Measurements from ENCODE around the gene GNG13. TPM values are rescaled to one million over a fixed set of nuclear protein-coding genes. Genes with fewer than 3 reads are reported as not detected.

Gene GNG13
- total and polyA plus RNA-seq, 2 experiments from 2014 or later: 0.29 TPM; not detected in 1

GRCh38 chr16:792221-792995, 8.1 kb downstream of the GNG13 start:
- Mint-ChIP-seq H3K36me3 (ENCODE audit: low read depth) (peaks cover 27% of the 10 kb centered on the region), H3K4me1 (no peaks in the 10 kb centered on the region), H3K27me3 (ENCODE audit: insufficient read depth, low read depth, poor library complexity) (peaks cover 7% of the 10 kb centered on the region), H3K27ac (no peak overlapping the region), H3K4me3 (no peak overlapping the region), H3K9me3 (no peaks in the 10 kb centered on the region; the same call in 2 of the 3 replicates)
- H3K4me2 ChIP-seq: no peak overlapping the region
- H3K27me3 ChIP-seq (ENCODE audit: insufficient read depth): no peaks in the 10 kb centered on the region
- ATAC-seq (no peak), DNase-seq (ENCODE audit: low spot score) (no peak)
- peaks cover 15% of the 10 kb centered on the region for H4K20me1 ChIP-seq (replicated peaks; ENCODE audit: insufficient read depth)
- no peak overlapping the region for H3K4me3 ChIP-seq
- no peak overlapping the region for H3K27ac ChIP-seq (ENCODE audit: low read depth)
- H3K79me2 ChIP-seq (replicated peaks; ENCODE audit: insufficient read depth): peaks cover 11% of the 10 kb centered on the region; the same call in 1 of the 2 replicates
- no peak overlapping the region for H2AFZ ChIP-seq
- no peak for TF ChIP-seq EZH2phosphoT487 (IDR thresholded peaks at IDR 0.05; ENCODE audit: unreplicated experiment)
- TF ChIP-seq JUNB (IDR thresholded peaks at IDR 0.05; ENCODE audit: unreplicated experiment): no peak
- TF ChIP-seq CREB1 (CRISPR knock-in tag; IDR thresholded peaks at IDR 0.05; ENCODE audit: low read depth): no peak
- TF ChIP-seq, protein P1, sequence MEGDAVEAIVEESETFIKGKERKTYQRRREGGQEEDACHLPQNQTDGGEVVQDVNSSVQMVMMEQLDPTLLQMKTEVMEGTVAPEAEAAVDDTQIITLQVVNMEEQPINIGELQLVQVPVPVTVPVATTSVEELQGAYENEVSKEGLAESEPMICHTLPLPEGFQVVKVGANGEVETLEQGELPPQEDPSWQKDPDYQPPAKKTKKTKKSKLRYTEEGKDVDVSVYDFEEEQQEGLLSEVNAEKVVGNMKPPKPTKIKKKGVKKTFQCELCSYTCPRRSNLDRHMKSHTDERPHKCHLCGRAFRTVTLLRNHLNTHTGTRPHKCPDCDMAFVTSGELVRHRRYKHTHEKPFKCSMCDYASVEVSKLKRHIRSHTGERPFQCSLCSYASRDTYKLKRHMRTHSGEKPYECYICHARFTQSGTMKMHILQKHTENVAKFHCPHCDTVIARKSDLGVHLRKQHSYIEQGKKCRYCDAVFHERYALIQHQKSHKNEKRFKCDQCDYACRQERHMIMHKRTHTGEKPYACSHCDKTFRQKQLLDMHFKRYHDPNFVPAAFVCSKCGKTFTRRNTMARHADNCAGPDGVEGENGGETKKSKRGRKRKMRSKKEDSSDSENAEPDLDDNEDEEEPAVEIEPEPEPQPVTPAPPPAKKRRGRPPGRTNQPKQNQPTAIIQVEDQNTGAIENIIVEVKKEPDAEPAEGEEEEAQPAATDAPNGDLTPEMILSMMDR (conservative IDR thresholded peaks at IDR 0.05; ENCODE audit: low read depth in 2 of 2): no peak
- TF ChIP-seq, protein P2, sequence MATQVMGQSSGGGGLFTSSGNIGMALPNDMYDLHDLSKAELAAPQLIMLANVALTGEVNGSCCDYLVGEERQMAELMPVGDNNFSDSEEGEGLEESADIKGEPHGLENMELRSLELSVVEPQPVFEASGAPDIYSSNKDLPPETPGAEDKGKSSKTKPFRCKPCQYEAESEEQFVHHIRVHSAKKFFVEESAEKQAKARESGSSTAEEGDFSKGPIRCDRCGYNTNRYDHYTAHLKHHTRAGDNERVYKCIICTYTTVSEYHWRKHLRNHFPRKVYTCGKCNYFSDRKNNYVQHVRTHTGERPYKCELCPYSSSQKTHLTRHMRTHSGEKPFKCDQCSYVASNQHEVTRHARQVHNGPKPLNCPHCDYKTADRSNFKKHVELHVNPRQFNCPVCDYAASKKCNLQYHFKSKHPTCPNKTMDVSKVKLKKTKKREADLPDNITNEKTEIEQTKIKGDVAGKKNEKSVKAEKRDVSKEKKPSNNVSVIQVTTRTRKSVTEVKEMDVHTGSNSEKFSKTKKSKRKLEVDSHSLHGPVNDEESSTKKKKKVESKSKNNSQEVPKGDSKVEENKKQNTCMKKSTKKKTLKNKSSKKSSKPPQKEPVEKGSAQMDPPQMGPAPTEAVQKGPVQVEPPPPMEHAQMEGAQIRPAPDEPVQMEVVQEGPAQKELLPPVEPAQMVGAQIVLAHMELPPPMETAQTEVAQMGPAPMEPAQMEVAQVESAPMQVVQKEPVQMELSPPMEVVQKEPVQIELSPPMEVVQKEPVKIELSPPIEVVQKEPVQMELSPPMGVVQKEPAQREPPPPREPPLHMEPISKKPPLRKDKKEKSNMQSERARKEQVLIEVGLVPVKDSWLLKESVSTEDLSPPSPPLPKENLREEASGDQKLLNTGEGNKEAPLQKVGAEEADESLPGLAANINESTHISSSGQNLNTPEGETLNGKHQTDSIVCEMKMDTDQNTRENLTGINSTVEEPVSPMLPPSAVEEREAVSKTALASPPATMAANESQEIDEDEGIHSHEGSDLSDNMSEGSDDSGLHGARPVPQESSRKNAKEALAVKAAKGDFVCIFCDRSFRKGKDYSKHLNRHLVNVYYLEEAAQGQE (IDR thresholded peaks at IDR 0.05; ENCODE audit: unreplicated experiment): no peak
- TF ChIP-seq, protein P3, sequence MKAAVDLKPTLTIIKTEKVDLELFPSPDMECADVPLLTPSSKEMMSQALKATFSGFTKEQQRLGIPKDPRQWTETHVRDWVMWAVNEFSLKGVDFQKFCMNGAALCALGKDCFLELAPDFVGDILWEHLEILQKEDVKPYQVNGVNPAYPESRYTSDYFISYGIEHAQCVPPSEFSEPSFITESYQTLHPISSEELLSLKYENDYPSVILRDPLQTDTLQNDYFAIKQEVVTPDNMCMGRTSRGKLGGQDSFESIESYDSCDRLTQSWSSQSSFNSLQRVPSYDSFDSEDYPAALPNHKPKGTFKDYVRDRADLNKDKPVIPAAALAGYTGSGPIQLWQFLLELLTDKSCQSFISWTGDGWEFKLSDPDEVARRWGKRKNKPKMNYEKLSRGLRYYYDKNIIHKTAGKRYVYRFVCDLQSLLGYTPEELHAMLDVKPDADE (IDR thresholded peaks at IDR 0.05): no peak
- TF ChIP-seq ZNF114 (CRISPR knock-in tag; IDR thresholded peaks at IDR 0.05): no peak
- H3K9me2 ChIP-seq (ENCODE audit: insufficient read depth): no peaks in the 10 kb centered on the region
- no peaks in the 10 kb centered on the region for H3F3A ChIP-seq (replicated peaks; ENCODE audit: low read depth)
- no peaks in the 10 kb centered on the region for H3K4me1 ChIP-seq (ENCODE audit: insufficient read depth)
- H3K36me3 ChIP-seq (ENCODE audit: insufficient read depth): no peaks in the 10 kb centered on the region; the same call in 1 of the 2 replicates

DNA sequence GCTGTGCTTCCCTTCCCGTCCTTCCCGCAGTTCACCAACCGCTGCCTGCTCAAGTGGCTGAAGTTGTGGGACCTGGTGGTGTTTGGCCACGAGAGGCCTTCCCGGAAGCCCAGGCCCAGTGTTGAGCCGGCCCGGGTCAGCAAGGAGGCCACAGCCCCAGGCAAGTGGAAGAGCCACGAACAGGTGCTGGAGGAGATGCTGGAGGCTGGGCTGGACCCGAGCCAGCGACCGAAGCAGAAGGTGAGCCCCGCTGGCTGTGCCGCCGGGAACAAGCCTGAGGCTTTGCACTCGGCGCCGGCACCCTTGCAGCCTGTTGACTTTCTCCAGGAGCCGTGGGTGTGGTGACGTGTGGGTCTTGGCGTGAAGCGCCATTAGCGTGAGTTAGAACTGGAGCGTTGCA, 9.4 kb downstream of the GNG13 start:
- H3K4me3 Mint-ChIP-seq: no peak overlapping the region; the same call in 2 of the 3 replicates
- ATAC-seq (no peak), DNase-seq (ENCODE audit: low spot score) (no peak)
- H3K4me2 ChIP-seq: no peak overlapping the region
- no peak overlapping the region for H3K4me3 ChIP-seq
- H3K36me3 ChIP-seq (ENCODE audit: insufficient read depth): no peaks in the 10 kb centered on the region; the same call in 1 of the 2 replicates
- H4K20me1 ChIP-seq (replicated peaks; ENCODE audit: insufficient read depth): peaks cover 15% of the 10 kb centered on the region
- no peaks in the 10 kb centered on the region for H3K4me1 Mint-ChIP-seq
- no peaks in the 10 kb centered on the region for H3K4me1 ChIP-seq (ENCODE audit: insufficient read depth)
- no peaks in the 10 kb centered on the region; the same call in 2 of the 3 replicates for H3K9me3 Mint-ChIP-seq
- no peak overlapping the region for H2AFZ ChIP-seq
- H3K79me2 ChIP-seq (replicated peaks; ENCODE audit: insufficient read depth): peaks cover 11% of the 10 kb centered on the region; the same call in 1 of the 2 replicates
- H3K27ac Mint-ChIP-seq: no peak overlapping the region
- no peak overlapping the region for H3K27ac ChIP-seq (ENCODE audit: low read depth)
- peaks cover 17% of the 10 kb centered on the region for H3K36me3 Mint-ChIP-seq (ENCODE audit: low read depth)
- no peaks in the 10 kb centered on the region for H3K9me2 ChIP-seq (ENCODE audit: insufficient read depth)
- H3F3A ChIP-seq (replicated peaks; ENCODE audit: low read depth): no peaks in the 10 kb centered on the region
- no peaks in the 10 kb centered on the region for H3K27me3 ChIP-seq (ENCODE audit: insufficient read depth)
- H3K27me3 Mint-ChIP-seq (ENCODE audit: insufficient read depth, low read depth, poor library complexity): peaks cover 11% of the 10 kb centered on the region
- TF ChIP-seq STAT1 (IDR thresholded peaks at IDR 0.05; ENCODE audit: unreplicated experiment) (no peak), NANOG (IDR thresholded peaks at IDR 0.05; ENCODE audit: borderline replicate concordance) (no peak), EZH2 (IDR thresholded peaks at IDR 0.05; ENCODE audit: low read depth, unreplicated experiment) (no peak), CREB1 (CRISPR knock-in tag; IDR thresholded peaks at IDR 0.05; ENCODE audit: low read depth) (no peak), ZNF331 (CRISPR knock-in tag; IDR thresholded peaks at IDR 0.05; ENCODE audit: low read depth) (no peak), EZH2phosphoT487 (IDR thresholded peaks at IDR 0.05; ENCODE audit: unreplicated experiment) (no peak)
- TF ChIP-seq, protein P3 (IDR thresholded peaks at IDR 0.05): no peak
